Measurements from ENCODE around the gene YIPF1. TPM values are rescaled to one million over a fixed set of nuclear protein-coding genes. Genes with fewer than 3 reads are reported as not detected.
A peak's percentile ranks its signal among the peaks of the same experiment; 100 is the strongest.

YIPF1 gene
- total and polyA plus RNA-seq, 2 donors (not counting 1 experiment from before 2014, with no cell fraction given), result 34.7 to 39.8 TPM

- H3K27me3 ChIP-seq (ENCODE audit: control insufficient read depth, insufficient read depth, low read length), result no peaks in the 10 kb centered on the region
- H3K9me3 ChIP-seq (ENCODE audit: control insufficient read depth, insufficient read depth, low read depth, low read length), result no peaks in the 10 kb centered on the region
- no peaks in the 10 kb centered on the region for H3K36me3 ChIP-seq (ENCODE audit: control insufficient read depth, insufficient read depth, low read length)
- no peaks in the 10 kb centered on the region for H3K4me1 ChIP-seq (ENCODE audit: control insufficient read depth, extremely low read depth, insufficient read depth, low read length)
- TF ChIP-seq, protein P1, sequence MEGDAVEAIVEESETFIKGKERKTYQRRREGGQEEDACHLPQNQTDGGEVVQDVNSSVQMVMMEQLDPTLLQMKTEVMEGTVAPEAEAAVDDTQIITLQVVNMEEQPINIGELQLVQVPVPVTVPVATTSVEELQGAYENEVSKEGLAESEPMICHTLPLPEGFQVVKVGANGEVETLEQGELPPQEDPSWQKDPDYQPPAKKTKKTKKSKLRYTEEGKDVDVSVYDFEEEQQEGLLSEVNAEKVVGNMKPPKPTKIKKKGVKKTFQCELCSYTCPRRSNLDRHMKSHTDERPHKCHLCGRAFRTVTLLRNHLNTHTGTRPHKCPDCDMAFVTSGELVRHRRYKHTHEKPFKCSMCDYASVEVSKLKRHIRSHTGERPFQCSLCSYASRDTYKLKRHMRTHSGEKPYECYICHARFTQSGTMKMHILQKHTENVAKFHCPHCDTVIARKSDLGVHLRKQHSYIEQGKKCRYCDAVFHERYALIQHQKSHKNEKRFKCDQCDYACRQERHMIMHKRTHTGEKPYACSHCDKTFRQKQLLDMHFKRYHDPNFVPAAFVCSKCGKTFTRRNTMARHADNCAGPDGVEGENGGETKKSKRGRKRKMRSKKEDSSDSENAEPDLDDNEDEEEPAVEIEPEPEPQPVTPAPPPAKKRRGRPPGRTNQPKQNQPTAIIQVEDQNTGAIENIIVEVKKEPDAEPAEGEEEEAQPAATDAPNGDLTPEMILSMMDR (conservative IDR thresholded peaks at IDR 0.05 in 1 of 2, IDR thresholded peaks at IDR 0.05 in 1 of 2; ENCODE audit: low read depth in 1 of 2, low read length in 2 of 2), result no peak
- no peak for TF ChIP-seq EZH2 (IDR thresholded peaks at IDR 0.05; ENCODE audit: low read length, missing control alignments)
- H3K27ac ChIP-seq (ENCODE audit: insufficient read depth, low read length), result no peak overlapping the region
- no peak overlapping the region for H3K4me2 ChIP-seq (ENCODE audit: extremely low read depth, insufficient read depth, low read length)
- no peak overlapping the region for H2AFZ ChIP-seq (ENCODE audit: low read length)
- H3K9ac ChIP-seq (ENCODE audit: insufficient read depth, low read length), result no peak overlapping the region
- H3K4me3 ChIP-seq (replicated peaks in 1 of 4; ENCODE audit: control extremely low read depth in 1 of 4, insufficient read depth in 1 of 4, low read depth in 3 of 4, low read length in 4 of 4), result no peak overlapping the region
- no peaks in the 10 kb centered on the region for H3K79me2 ChIP-seq (ENCODE audit: control insufficient read depth, insufficient read depth, low read length)
- DNase-seq (ENCODE audit: low read depth in 2 of 2), result no peak
- no peaks in the 10 kb centered on the region for H4K20me1 ChIP-seq (ENCODE audit: control insufficient read depth, extremely low read depth, insufficient read depth, low read length)
Observed at GRCh38 chr1:53929246-53929960, 39.8 kb upstream of the YIPF1 start.

- Histone ChIP-seq H4K20me1 (ENCODE audit: control insufficient read depth, extremely low read depth, insufficient read depth, low read length) (no peaks in the 10 kb centered on the region), H3K36me3 (ENCODE audit: control insufficient read depth, insufficient read depth, low read length) (no peaks in the 10 kb centered on the region)
- DNase-seq (ENCODE audit: low read depth in 2 of 2), result no peak
Observed at GRCh38 chr1:53927376-53927881, 37.8 kb upstream of the YIPF1 start.

DNA sequence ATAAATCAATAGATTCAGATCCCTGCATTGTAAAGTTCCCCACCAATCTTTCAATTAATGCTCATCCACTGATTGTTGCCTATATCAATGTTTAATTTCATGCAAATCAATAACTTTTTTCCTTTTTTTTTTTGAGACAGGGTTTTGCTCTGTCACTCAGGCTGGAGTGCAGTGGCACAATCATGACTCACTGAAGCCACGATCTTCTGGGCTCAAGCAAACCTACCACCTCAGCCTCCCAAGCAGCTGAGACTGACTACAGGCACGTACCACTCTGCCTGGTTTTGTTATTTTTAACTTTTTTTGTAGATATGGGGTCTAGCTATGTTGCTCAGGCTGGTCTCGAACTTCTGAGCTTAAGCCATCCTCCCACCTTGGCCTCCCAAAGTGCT lies 30.1 kb upstream of the YIPF1 start:
- no peak overlapping the region for H3K4me3 ChIP-seq (replicated peaks in 1 of 4; ENCODE audit: control extremely low read depth in 1 of 4, insufficient read depth in 1 of 4, low read depth in 3 of 4, low read length in 4 of 4)
- peak in 1 of 2 donors; percentile 37 for DNase-seq (ENCODE audit: low read depth in 2 of 2)
- no peaks in the 10 kb centered on the region for H3K36me3 ChIP-seq (ENCODE audit: control insufficient read depth, insufficient read depth, low read length)
- H3K4me2 ChIP-seq (ENCODE audit: extremely low read depth, insufficient read depth, low read length), result no peak overlapping the region
- H3K27me3 ChIP-seq (ENCODE audit: control insufficient read depth, insufficient read depth, low read length), result no peaks in the 10 kb centered on the region
- H3K79me2 ChIP-seq (ENCODE audit: control insufficient read depth, insufficient read depth, low read length), result no peaks in the 10 kb centered on the region
- H3K9ac ChIP-seq (ENCODE audit: insufficient read depth, low read length), result no peak overlapping the region
- H3K9me3 ChIP-seq (ENCODE audit: control insufficient read depth, insufficient read depth, low read depth, low read length), result no peaks in the 10 kb centered on the region
- no peaks in the 10 kb centered on the region for H4K20me1 ChIP-seq (ENCODE audit: control insufficient read depth, extremely low read depth, insufficient read depth, low read length)
- H3K27ac ChIP-seq (ENCODE audit: insufficient read depth, low read length), result no peak overlapping the region
- no peaks in the 10 kb centered on the region for H3K4me1 ChIP-seq (ENCODE audit: control insufficient read depth, extremely low read depth, insufficient read depth, low read length)
- H2AFZ ChIP-seq (ENCODE audit: low read length), result no peak overlapping the region
- TF ChIP-seq, protein P1 (conservative IDR thresholded peaks at IDR 0.05 in 1 of 2, IDR thresholded peaks at IDR 0.05 in 1 of 2; ENCODE audit: low read depth in 1 of 2, low read length in 2 of 2), result no peak
- TF ChIP-seq EZH2 (IDR thresholded peaks at IDR 0.05; ENCODE audit: low read length, missing control alignments), result no peak

More at GRCh38 chr1:53927376-53927881, 37.8 kb upstream of the YIPF1 start:
- Histone ChIP-seq H3K4me3 (replicated peaks in 1 of 4; ENCODE audit: control extremely low read depth in 1 of 4, insufficient read depth in 1 of 4, low read depth in 3 of 4, low read length in 4 of 4) (no peak overlapping the region), H3K4me2 (ENCODE audit: extremely low read depth, insufficient read depth, low read length) (no peak overlapping the region), H3K27ac (ENCODE audit: insufficient read depth, low read length) (no peak overlapping the region), H3K9ac (ENCODE audit: insufficient read depth, low read length) (no peak overlapping the region), H3K27me3 (ENCODE audit: control insufficient read depth, insufficient read depth, low read length) (no peaks in the 10 kb centered on the region), H3K9me3 (ENCODE audit: control insufficient read depth, insufficient read depth, low read depth, low read length) (no peaks in the 10 kb centered on the region), H3K79me2 (ENCODE audit: control insufficient read depth, insufficient read depth, low read length) (no peaks in the 10 kb centered on the region), H3K4me1 (ENCODE audit: control insufficient read depth, extremely low read depth, insufficient read depth, low read length) (no peaks in the 10 kb centered on the region), H2AFZ (ENCODE audit: low read length) (no peak overlapping the region)
- TF ChIP-seq EZH2 (IDR thresholded peaks at IDR 0.05; ENCODE audit: low read length, missing control alignments), result no peak
- TF ChIP-seq, protein P1 (conservative IDR thresholded peaks at IDR 0.05 in 1 of 2, IDR thresholded peaks at IDR 0.05 in 1 of 2; ENCODE audit: low read depth in 1 of 2, low read length in 2 of 2), result no peak

All from fibroblast of lung (primary cell).